ENCODE results near the gene VPS13D. TPM values are rescaled to one million over a fixed set of nuclear protein-coding genes. Genes with fewer than 3 reads are reported as not detected.

The VPS13D gene
- total RNA-seq, 1 experiment from 2014 or later, result 33.1 TPM

DNA sequence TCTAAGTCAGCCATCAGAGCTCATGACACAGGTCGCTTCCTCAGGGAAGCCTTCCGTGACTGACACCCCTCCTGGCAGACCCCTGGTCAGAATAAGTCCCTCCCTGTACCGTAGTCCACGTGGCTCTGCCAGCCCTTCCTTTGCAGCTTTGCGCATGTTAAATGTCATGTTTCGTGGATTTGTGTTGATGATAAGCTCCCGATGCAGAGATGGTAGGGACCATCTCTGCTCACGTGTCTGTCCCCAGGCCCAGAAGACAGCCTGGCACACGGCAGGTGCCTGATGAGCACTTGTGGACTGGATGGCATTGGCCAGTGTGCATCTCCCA, 312.3 kb downstream of the VPS13D start:
- no peak for ATAC-seq
- H3K27ac ChIP-seq (ENCODE audit: low read length), result peak overlapping the region; percentile 89
- in situ Hi-C loops (cut with HindIII; ENCODE audit: low pct_unique_long_range_greater_than_20kb, low sequenced_read_pairs), result no loop called here
- H3K9me3 ChIP-seq (ENCODE audit: control insufficient read depth, insufficient read depth, low read depth, low read length), result no peaks in the 10 kb centered on the region
- POLR2A ChIA-PET, result no interaction called here
- no TSS peak for BruUV-seq (replicated peaks)
- H3K4me1 ChIP-seq (ENCODE audit: control insufficient read depth, insufficient read depth, low read length), result peaks cover 47% of the 10 kb centered on the region
- CTCF ChIA-PET, result no interaction called here
- no peak overlapping the region for H3K4me3 ChIP-seq (ENCODE audit: low read depth in 2 of 2, low read length in 2 of 2)
- H3K36me3 ChIP-seq (ENCODE audit: control insufficient read depth, insufficient read depth, low read length), result no peaks in the 10 kb centered on the region
- no peaks in the 10 kb centered on the region for H3K27me3 ChIP-seq (ENCODE audit: control insufficient read depth, insufficient read depth, low read length)
- no peak for DNase-seq (ENCODE audit: low read depth, low spot score)
- intact Hi-C loops (cut with micrococcal nuclease; ENCODE audit: unreplicated experiment), result no loop called here
- TF ChIP-seq SIN3A (IDR thresholded peaks at IDR 0.05; ENCODE audit: borderline replicate concordance, insufficient read depth, low read depth, low read length), result no peak
- TF ChIP-seq TCF7L2 (IDR thresholded peaks at IDR 0.05; ENCODE audit: low read depth, low read length), result no peak
- no peak for TF ChIP-seq CTCF (IDR thresholded peaks at IDR 0.05)
- TF ChIP-seq REST (IDR thresholded peaks at IDR 0.05; ENCODE audit: insufficient read depth in 1 of 2, low read depth in 2 of 2, low read length in 1 of 2), result no peak
- TF ChIP-seq POLR2AphosphoS5 (IDR thresholded peaks at IDR 0.05; ENCODE audit: low read depth, low read length), result no peak

DNA sequence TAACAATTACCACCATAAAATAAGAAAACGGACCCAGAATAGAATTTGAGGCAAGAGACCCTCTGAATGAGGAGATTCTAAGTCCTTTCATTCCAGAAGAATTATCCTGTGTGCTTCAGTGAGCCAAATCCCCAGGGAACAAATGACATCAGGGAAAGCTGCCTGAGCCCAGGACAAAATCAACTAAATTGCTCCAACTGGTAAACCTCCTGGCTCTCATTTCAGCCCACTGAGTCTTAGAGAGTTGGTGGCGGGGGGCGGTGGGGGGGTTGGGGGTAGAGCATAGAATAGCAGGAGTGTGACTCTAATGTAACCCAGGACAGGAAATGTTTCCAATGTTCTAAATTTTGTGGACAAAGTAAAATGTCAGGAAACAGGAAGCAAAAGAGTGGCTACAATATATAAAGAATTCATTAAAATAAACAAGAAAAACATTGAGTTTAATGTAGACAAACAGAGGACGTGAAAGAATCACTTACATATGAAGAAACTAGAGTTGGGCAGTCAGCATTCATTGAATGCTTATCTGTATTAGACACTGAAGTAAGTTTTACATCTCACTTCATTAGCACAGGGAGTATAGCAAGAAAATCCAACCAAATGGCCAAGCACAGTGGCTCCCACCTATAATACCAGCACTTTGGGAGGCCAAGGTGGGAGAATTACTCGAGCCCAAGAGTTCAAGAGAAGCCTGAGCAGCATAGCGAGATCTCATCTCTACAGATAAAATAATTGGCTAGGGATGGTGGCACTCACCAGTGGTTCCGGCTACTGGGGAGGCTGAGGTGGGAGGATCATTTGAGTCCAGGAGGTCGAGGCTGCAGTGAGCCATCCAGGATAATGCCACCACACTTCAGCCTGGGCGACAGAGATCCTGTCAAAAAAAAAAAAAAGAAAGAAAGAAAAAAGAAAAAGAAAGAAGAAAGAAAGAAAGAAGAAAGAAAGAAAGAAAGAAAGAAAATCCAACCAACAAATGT, 313.1 kb downstream of the VPS13D start:
- CTCF ChIA-PET, result no interaction called here
- no peaks in the 10 kb centered on the region for H3K9me3 ChIP-seq (ENCODE audit: control insufficient read depth, insufficient read depth, low read depth, low read length)
- H3K36me3 ChIP-seq (ENCODE audit: control insufficient read depth, insufficient read depth, low read length), result no peaks in the 10 kb centered on the region
- peak overlapping the region; percentile 89 for H3K27ac ChIP-seq (ENCODE audit: low read length)
- POLR2A ChIA-PET, result no interaction called here
- intact Hi-C loops (cut with micrococcal nuclease; ENCODE audit: unreplicated experiment), result no loop called here
- in situ Hi-C loops (cut with HindIII; ENCODE audit: low pct_unique_long_range_greater_than_20kb, low sequenced_read_pairs), result no loop called here
- no peaks in the 10 kb centered on the region for H3K27me3 ChIP-seq (ENCODE audit: control insufficient read depth, insufficient read depth, low read length)
- DNase-seq (ENCODE audit: low read depth, low spot score) (no peak), ATAC-seq (no peak)
- no TSS peak for BruUV-seq (replicated peaks)
- H3K4me1 ChIP-seq (ENCODE audit: control insufficient read depth, insufficient read depth, low read length), result peaks cover 47% of the 10 kb centered on the region
- TF ChIP-seq CTCF (IDR thresholded peaks at IDR 0.05) (no peak), REST (IDR thresholded peaks at IDR 0.05; ENCODE audit: insufficient read depth in 1 of 2, low read depth in 2 of 2, low read length in 1 of 2) (no peak), SIN3A (IDR thresholded peaks at IDR 0.05; ENCODE audit: borderline replicate concordance, insufficient read depth, low read depth, low read length) (no peak), POLR2AphosphoS5 (IDR thresholded peaks at IDR 0.05; ENCODE audit: low read depth, low read length) (no peak), TCF7L2 (IDR thresholded peaks at IDR 0.05; ENCODE audit: low read depth, low read length) (no peak)
- H3K4me3 ChIP-seq (ENCODE audit: low read depth in 2 of 2, low read length in 2 of 2), result no peak overlapping the region

Data from Panc1 (cell line).